Umbilical cord (tissue), 2 donors: ENCODE results near the gene FSTL4. TPM values are rescaled to one million over a fixed set of nuclear protein-coding genes. Genes with fewer than 3 reads are reported as not detected.

ENCODE experiments used
- DNase-seq: peaks from one replicate; pipeline ENCODE4 v3.0.0-alpha.2; 2015; ENCODE audit warnings: low spot score
- total RNA-seq: library from RNA; depleted of rRNA; stranded (reverse); fragments of >200 nt; gene quantifications from one replicate; pipeline ENCODE4 v1.2.3, GENCODE V29; 2014; ENCODE audit warnings: low replicate concordance; ENCODE audit not compliant: insufficient read depth

Gene FSTL4
- total RNA-seq, 1 donor from 2014 or later = 1.4 TPM

GRCh38 chr5:133430095-133430494 is 182.2 kb downstream of the FSTL4 start:
- no peak for DNase-seq

- no peak for DNase-seq
Observed at GRCh38 chr5:133429046-133429445, 183.3 kb downstream of the FSTL4 start.

GRCh38 chr5:133428072-133428660 is 184.2 kb downstream of the FSTL4 start:
- DNase-seq = no peak

GRCh38 chr5:133427121-133427777 is 185.1 kb downstream of the FSTL4 start:
- no peak for DNase-seq

GRCh38 chr5:133426264-133426663 is 186.1 kb downstream of the FSTL4 start:
- no peak for DNase-seq

GRCh38 chr5:133425764-133426163 is 186.6 kb downstream of the FSTL4 start:
- DNase-seq = no peak

GRCh38 chr5:133425222-133425621 is 187.1 kb downstream of the FSTL4 start:
- no peak for DNase-seq

GRCh38 chr5:133423618-133424282 is 188.6 kb downstream of the FSTL4 start:
- peak; percentile 65 for DNase-seq

GRCh38 chr5:133423011-133423617 is 189.2 kb downstream of the FSTL4 start:
- peak; percentile 70 for DNase-seq

- no peak for DNase-seq
Observed at GRCh38 chr5:133421806-133422205, 190.5 kb downstream of the FSTL4 start.

GRCh38 chr5:133421394-133421793 is 190.9 kb downstream of the FSTL4 start:
- no peak for DNase-seq

- no peak for DNase-seq
Observed at GRCh38 chr5:133420440-133421301, 191.7 kb downstream of the FSTL4 start.

- no peak for DNase-seq
Observed at GRCh38 chr5:133415906-133416305, 196.4 kb downstream of the FSTL4 start.

GRCh38 chr5:133415506-133415905 is 196.8 kb downstream of the FSTL4 start:
- no peak for DNase-seq

- DNase-seq = no peak
Observed at GRCh38 chr5:133412661-133413060, 199.7 kb downstream of the FSTL4 start.

GRCh38 chr5:133410335-133410828 is 202.0 kb downstream of the FSTL4 start:
- DNase-seq = no peak

GRCh38 chr5:133409210-133409674 is 203.1 kb downstream of the FSTL4 start:
- no peak for DNase-seq

- DNase-seq = no peak
Observed at GRCh38 chr5:133408322-133408721, 204.0 kb downstream of the FSTL4 start.

GRCh38 chr5:133406977-133407632 is 205.2 kb downstream of the FSTL4 start:
- DNase-seq = no peak

GRCh38 chr5:133406208-133406976 is 205.9 kb downstream of the FSTL4 start:
- DNase-seq = no peak
